C1 segment of cervical spinal cord (tissue), 14 donors: ENCODE results near the gene TXNDC9.
"Not testable (repeated sequence)": the region's sequence is repeated elsewhere in the genome, so short reads cannot be mapped to it uniquely, and the experiment has no call there.

Experiments
- DNase-seq, 14 donors: peaks; one replicate each; lab custom pipeline; 2025; lab: John Stamatoyannopoulos, UW

TXNDC9 gene

DNA sequence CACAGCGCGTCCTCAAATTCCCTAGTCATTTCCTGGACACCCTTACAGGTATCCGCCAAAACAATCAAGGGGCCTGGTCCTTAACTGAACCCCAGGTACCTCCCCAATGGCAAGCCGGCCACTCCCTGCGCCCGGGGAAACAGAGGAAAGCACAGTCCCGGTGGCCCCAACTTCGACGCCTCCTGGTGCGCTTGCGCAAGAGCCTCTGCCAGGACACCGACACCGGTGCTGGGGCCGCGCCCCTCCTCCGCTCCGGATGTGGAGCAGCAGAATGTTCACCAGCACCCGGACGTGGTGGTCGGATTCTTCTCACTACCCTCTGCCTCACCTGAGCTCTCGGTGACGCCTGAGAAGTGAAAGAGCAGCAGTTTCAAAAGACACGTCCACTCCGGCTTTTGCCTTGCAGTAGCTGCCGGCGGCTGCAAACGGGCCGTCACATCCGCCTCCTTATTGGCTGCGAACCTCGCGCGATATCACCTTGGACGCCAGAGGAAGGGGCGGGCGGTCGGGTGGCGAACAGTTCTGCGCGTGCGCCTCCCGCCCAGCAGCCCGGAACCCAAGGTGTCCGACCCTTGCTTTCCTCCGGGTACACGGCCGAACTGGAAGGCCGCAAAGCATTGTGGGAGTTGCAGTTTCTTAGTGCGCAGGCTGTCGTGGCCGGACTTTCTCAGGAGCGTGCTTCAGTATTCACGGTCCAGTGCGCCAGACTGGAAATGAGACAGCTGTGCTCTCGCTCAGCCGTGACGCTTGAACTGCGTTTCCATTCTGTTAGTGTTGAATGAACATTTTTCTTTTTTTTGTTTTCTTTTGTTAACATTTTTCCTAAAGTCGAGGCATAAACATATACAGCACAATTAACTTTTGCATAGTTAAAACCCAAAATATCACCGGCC is at the start of gene TXNDC9:
Gene TXNDC9 (minus strand): TSS at position 423 of the 893 bp plus-strand sequence. CDS start 3,123 bp downstream, outside the sequence.
- DNase-seq: peak; percentile 80 to 99 (median 98)

GRCh38 chr2:99382143-99382542 is 46.0 kb upstream of the TXNDC9 start:
- DNase-seq: no peak

DNA sequence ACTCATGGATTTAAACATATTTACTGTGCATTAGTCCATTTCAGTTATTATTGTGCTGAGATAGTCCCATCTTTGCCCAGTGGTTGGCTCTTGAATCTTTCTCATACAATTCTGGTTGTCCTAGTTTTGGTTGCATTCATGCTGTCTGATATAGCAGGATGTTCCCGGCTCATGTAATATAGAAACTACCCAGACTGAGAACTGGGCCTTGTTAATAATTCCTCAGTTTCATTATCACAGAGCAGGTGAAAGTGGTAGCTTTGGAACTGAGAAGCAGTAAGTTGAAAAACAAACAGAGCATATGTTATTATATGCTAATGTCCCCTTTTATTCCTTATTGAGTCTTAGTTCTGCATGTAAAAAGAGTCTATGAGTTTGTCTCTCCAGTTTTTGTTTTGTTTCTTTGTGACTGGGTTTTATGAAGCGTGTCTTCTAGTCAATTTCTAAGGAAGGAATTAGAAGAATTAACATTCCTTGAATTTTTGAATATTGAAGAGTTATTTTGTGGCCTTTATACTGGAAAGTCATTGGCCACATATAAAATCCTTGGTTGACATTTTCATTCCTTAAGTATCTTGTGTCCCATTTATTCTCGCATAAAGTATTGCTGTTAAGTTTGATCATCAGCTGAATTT is 44.4 kb upstream of the TXNDC9 start:
- no peak for DNase-seq

- DNase-seq: no peak
Measured at GRCh38 chr2:99377879-99378278, 41.7 kb upstream of the TXNDC9 start.

DNA sequence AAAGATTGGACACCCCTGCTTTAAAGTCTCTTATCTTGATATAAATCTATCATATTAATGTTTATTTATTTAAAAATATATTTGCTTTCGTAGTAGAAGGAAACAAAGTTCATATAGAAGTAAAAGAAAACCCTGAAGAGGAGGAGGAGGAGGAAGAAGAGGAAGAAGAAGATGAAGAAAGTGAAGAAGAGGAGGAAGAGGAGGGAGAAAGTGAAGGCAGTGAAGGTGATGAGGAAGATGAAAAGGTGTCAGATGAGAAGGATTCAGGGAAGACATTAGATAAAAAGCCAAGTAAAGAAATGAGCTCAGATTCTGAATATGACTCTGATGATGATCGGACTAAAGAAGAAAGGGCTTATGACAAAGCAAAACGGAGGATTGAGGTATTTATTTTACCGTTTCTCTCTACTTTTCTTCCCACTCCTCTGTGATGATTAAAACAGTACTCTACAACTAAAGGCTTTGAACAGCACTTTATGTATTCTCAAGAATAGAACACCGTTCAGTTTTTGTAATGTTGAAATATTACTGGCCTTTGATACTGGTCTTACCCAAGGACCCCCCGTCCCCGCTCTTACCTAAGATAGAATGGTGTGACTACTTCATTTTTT is 40.2 kb upstream of the TXNDC9 start:
- no peak for DNase-seq

- DNase-seq: no peak
Measured at GRCh38 chr2:99374747-99375146, 38.6 kb upstream of the TXNDC9 start.

DNA sequence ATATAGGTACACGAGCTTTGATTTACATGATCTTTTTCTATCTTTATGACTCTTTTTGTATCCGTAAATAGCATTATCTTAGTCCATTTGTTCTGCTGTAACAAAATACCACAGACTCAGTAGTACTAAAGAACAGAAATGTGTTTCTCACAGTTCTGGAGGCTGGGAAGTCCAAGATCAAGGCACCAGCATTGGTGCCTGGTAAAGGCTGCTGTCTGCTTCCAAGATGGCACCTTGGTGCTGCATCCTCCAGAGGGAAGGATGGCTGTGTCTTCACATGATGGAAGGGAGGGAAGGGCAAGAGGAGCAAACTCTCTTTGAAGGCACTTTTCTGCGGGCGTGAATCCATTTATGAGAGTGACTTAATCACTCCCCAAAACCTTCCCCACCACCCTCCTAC is 37.0 kb upstream of the TXNDC9 start:
- no peak for DNase-seq

DNA sequence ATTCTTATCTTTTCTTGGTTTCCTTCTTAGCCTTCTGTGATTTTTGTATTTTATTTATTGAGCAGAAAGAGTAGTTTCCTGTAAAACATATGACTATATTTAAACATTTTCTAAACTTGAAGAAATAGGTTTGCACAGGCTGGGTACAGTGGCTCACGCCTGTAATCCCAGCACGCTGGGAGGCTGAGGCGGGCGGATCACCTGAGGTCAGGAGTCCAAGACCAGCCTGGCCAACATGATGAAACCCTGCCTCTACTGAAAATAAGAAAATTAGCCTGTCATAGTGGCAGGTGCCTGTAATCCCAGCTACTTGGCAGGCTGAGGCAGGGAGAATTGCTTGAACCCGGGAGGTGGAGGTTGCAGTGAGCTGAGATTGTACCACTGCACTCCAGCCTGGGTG is 32.7 kb upstream of the TXNDC9 start:
- DNase-seq: not testable (repeated sequence)

DNA sequence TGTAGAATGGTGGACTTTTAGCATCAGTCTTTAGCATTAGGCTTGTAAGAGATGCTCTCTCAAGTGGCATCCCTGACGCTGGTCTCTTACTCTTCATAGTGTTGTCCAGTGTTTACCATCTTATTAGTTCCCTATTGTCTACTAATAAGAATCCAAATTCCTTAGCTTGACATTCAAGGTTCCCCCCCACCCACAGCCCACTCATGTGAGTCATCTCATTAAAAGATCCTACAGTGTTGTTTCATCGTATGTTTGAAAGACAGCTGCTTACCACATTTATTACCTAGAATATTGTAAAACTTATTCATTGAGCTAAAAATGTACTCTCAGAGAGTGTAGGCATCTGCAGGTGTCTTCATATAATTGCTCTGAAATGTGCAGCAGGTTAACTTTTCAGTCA is 29.5 kb upstream of the TXNDC9 start:
- DNase-seq: no peak

GRCh38 chr2:99356853-99357252 is 20.7 kb upstream of the TXNDC9 start:
- DNase-seq: no peak

- DNase-seq: not testable (repeated sequence)
Measured at GRCh38 chr2:99354825-99355224, 18.7 kb upstream of the TXNDC9 start.

DNA sequence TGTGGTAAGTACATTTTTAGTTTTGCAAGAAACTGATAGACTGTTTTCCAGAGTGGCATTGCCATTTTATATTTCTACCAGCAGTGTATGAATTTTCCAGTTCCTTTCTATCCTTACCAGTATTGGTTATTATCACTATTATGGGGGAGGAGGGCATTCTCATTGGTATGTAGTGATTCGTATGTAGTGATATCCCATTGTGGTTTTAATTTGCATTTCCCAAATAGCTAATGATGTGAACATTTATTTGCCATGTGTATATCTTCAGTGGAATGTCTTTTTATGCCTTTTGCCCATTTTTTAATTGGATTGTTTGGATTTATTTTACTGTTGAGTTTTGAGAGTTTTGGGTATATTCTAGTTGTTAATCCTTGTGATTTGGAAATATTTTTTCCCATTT is 17.9 kb upstream of the TXNDC9 start:
- DNase-seq: no peak

DNA sequence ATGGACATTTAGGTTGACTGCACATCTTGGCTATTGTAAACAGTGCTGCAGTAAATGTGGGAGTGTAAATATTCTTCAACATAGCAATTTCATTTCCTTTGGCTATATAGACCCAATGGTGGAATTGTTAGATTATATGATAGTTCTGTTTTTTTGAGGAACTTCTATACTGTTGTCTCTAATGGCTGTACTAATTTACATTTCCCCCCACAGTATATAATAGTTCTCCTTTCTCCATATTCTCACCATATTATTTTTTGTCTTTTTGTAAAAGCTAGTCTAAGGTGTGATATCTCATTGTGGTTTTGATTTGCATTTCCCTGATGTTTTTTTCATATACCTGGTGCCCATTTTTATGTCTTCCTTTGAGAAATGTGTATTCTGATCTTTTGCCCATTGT is 14.1 kb upstream of the TXNDC9 start:
- DNase-seq: no peak

DNA sequence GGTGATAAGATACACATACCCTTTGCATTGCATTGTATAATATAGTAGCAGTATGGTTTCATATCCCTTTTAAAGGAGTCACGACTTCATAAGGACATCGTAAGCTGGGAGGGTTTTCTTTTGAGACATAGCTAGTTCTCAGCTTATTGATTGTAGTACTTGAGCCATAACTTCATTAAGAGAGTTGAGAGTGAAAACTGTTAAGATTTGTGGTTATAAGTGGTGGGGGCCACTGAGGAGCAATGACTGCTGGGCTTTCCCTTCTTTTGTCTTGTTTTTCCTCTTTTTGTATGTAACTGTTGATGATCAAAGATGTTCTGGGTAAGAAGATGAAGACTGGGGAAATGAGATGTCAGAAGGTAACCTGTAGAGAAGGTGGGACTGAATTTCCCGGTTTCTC is 12.0 kb upstream of the TXNDC9 start:
- DNase-seq: no peak

DNA sequence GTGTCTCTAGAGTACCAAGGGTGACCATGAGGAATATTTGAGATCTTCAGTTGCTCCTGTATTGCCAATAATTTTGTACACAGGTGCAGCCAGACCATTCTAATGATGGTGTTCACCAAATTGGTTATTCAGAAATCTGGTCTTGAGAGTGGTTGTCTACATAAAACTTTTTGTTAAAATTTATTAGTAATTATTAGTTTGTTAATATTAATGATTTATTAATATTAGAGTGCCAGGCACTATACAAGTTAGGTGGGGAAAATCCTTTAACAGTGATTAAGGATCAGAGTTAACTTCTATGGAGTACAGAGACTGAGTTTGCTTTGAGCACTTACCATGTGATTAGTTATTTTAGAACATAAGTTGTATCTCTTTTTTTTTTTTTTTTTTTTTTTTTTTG is 10.1 kb upstream of the TXNDC9 start:
- no peak for DNase-seq

GRCh38 chr2:99345446-99345845 is 9.3 kb upstream of the TXNDC9 start:
- not testable (repeated sequence) for DNase-seq

- DNase-seq: no peak
Measured at GRCh38 chr2:99342536-99342935, 6.4 kb upstream of the TXNDC9 start.

- DNase-seq: no peak
Measured at GRCh38 chr2:99340669-99341236, 4.6 kb upstream of the TXNDC9 start.

- DNase-seq: no peak
Measured at GRCh38 chr2:99338029-99338585, 2.0 kb upstream of the TXNDC9 start.

- peak; percentile 40 to 95 (median 92) for DNase-seq
Measured at GRCh38 chr2:99337113-99338028, 1.2 kb upstream of the TXNDC9 start, which contains the start of gene EIF5B. TSS of gene EIF5B (plus strand) at chr2:99337389. CDS start at chr2:99337555, 166 bp downstream.

- DNase-seq: no peak
Measured at GRCh38 chr2:99336804-99337112, 625 bp upstream of the TXNDC9 start.
